HepG2 (cell line): ENCODE measurements around the gene EPHA5. TPM values are rescaled to one million over a fixed set of nuclear protein-coding genes. Genes with fewer than 3 reads are reported as not detected.

Experiments
- ATAC-seq: fragments of 200-7000 bp; cut with Tn5 transposase; 3 replicates; pipeline ENCODE4 v1.9.1; 2020; ENCODE audit warnings: mild to moderate bottlenecking, moderate library complexity
- BruUV-seq: library from RNA; stranded (reverse); fragments of 400-500 nt; replicated peaks from 2 replicates; lab custom pipeline; 2021; lab: Mats Ljungman, UMichigan
- CTCF ChIA-PET: fragments of 300-600 bp; formaldehyde crosslinking; extraction: SDS; loops from one replicate; lab custom pipeline; 2021; ENCODE audit warnings: low total read pairs, inconsistent platforms, low intra/inter-chr PET ratio; lab: Yijun Ruan, JAX
- POLR2A ChIA-PET: fragments of 350-600 bp; sonication (Branson Sonifier 250); formaldehyde crosslinking; loops from one replicate; lab custom pipeline; 2020; ENCODE audit warnings: antibody characterized with exemption, inconsistent platforms; lab: Yijun Ruan, JAX
- DNase-seq: peaks from one replicate; pipeline ENCODE4 v3.0.0-alpha.2; 2015; ENCODE audit warnings: low spot score
- FAIRE-seq: peaks from 3 replicates; lab custom pipeline; 2011; peaks lifted over from hg19 to GRCh38; lab: Jason Lieb, UNC
- H2AFZ ChIP-seq: one replicate; pipeline ENCODE4 v1.6.1; 2011; ENCODE audit warnings: low read length, inconsistent platforms
- H3K27ac ChIP-seq: fragments of 300-600 bp; 3 replicates; pipeline ENCODE4 v1.8.0; 2011; ENCODE audit warnings: mixed run types, mild to moderate bottlenecking, mixed read lengths, low read length, inconsistent platforms; ENCODE audit not compliant: insufficient read depth; ENCODE audit errors: extremely low read length
- H3K27me3 ChIP-seq, 2 experiments: fragments of 200-600 bp in 1 of 2; 2 replicates in 1 of 2; 3 replicates in 1 of 2; pipeline versions ENCODE4 v1.6.0 to v1.8.0; 2011; ENCODE audit warnings: low read length in 2 of 2, mild to moderate bottlenecking in 2 of 2, moderate library complexity in 2 of 2, inconsistent platforms in 1 of 2; ENCODE audit not compliant: insufficient read depth in 2 of 2, control insufficient read depth in 1 of 2
- H3K36me3 ChIP-seq, 2 experiments: fragments of 200-600 bp in 1 of 2; replicated peaks in 1 of 2; 2 replicates in 1 of 2; 3 replicates in 1 of 2; pipeline versions ENCODE4 v1.5.1 to v1.8.0; 2011; ENCODE audit warnings: low read length in 2 of 2, inconsistent platforms in 1 of 2; ENCODE audit not compliant: insufficient read depth in 2 of 2, control insufficient read depth in 1 of 2
- H3K4me1 ChIP-seq: 2 replicates; pipeline ENCODE4 v1.5.1; 2012; ENCODE audit warnings: low read length, inconsistent platforms; ENCODE audit not compliant: insufficient read depth
- H3K4me2 ChIP-seq: 2 replicates; pipeline ENCODE4 v1.6.0; 2011; ENCODE audit warnings: low read depth, low read length, inconsistent platforms
- H3K4me3 ChIP-seq, 3 experiments: fragments of 200-600 bp in 1 of 3; sonication (generic), shearing (Covaris generic) in 1 of 3; replicated peaks in 1 of 3; 2 replicates each; pipeline ENCODE4 v1.5.1; 2011 to 2016; ENCODE audit warnings: low read length in 3 of 3, inconsistent platforms in 2 of 3, low read depth in 2 of 3, mild to moderate bottlenecking in 2 of 3, control low read depth in 1 of 3, mixed read lengths in 1 of 3; ENCODE audit not compliant: insufficient read depth in 1 of 3
- H3K79me2 ChIP-seq: one replicate; pipeline ENCODE4 v1.6.1; 2011; ENCODE audit warnings: low read length, inconsistent platforms; ENCODE audit not compliant: insufficient read depth
- H3K9ac ChIP-seq: 2 replicates; pipeline ENCODE4 v1.6.0; 2011; ENCODE audit warnings: mild to moderate bottlenecking, low read depth, low read length, inconsistent platforms; ENCODE audit not compliant: insufficient read depth
- H3K9me3 ChIP-seq: 2 replicates; pipeline ENCODE4 v1.5.1; 2012; ENCODE audit warnings: mild to moderate bottlenecking, low read length
- H4K20me1 ChIP-seq: 2 replicates; pipeline ENCODE4 v1.6.0; 2011; ENCODE audit warnings: inconsistent platforms, mild to moderate bottlenecking, low read length, moderate library complexity; ENCODE audit not compliant: insufficient read depth
- GATAD2A ChIP-seq: IDR thresholded peaks from 2 replicates; pipeline ENCODE4 v1.6.1; 2016
- HNF4A ChIP-seq: sonication (generic); formaldehyde crosslinking; IDR thresholded peaks from 2 replicates; pipeline ENCODE4 v1.4.0; 2020; ENCODE audit warnings: missing genetic modification reagents
- KDM4B ChIP-seq: sonication (generic); formaldehyde crosslinking; IDR thresholded peaks from 2 replicates; pipeline ENCODE4 v1.4.0; 2020; ENCODE audit warnings: missing genetic modification reagents
- MIXL1 ChIP-seq: IDR thresholded peaks from 2 replicates; pipeline ENCODE4 v1.6.1; 2016
- PITX1 ChIP-seq: sonication (generic); formaldehyde crosslinking; IDR thresholded peaks from 2 replicates; pipeline ENCODE4 v1.5.1; 2020; ENCODE audit warnings: mild to moderate bottlenecking, missing genetic modification reagents
- PRPF4 ChIP-seq: fragments of 200-400 bp; formaldehyde crosslinking; IDR thresholded peaks from 2 replicates; pipeline ENCODE4 v1.6.1; 2016; ENCODE audit warnings: low read length, low read depth; ENCODE audit not compliant: poor library complexity, severe bottlenecking
- ZBTB20 ChIP-seq: sonication (generic); formaldehyde crosslinking; IDR thresholded peaks from 2 replicates; pipeline ENCODE4 v1.8.1; 2023; ENCODE audit warnings: missing genetic modification reagents, low read depth, mild to moderate bottlenecking, borderline replicate concordance
- ZNF652 ChIP-seq: IDR thresholded peaks from 2 replicates; pipeline ENCODE4 v1.6.1; 2016; ENCODE audit warnings: low read depth, borderline replicate concordance
- WGBS: methylation state at CpG from one replicate; pipeline ENCODE4 v1.1.6; 2017; ENCODE audit warnings: low lambda C conversion rate; 5-methylcytosine and 5-hydroxymethylcytosine counted together
- in situ Hi-C: cut with HindIII; loops from 2 replicates; pipeline ENCODE4 v1.10.0; 2017; ENCODE audit warnings: low pct_unique_long_range_greater_than_20kb; ENCODE audit not compliant: extremely low pct_ligation_motif_present
- intact Hi-C: fragments of 100-400 bp; cut with micrococcal nuclease; formaldehyde crosslinking; loops from one replicate; pipeline ENCODE4 v1.10.0; 2022; ENCODE audit not compliant: unreplicated experiment
- polyA plus RNA-seq, 8 experiments: library from polyadenylated mRNA; depleted of rRNA in 3 of 8; stranded (reverse) in 7 of 8; unstranded in 1 of 8; fragments of >200 nt; fragmentation: Illumina TruSeq in 4 of 8; extraction: Trizol in 4 of 8; gene quantifications; 2 replicates each; pipeline versions ENCODE4 v1.2.1 to v1.2.3, GENCODE V29; 2011 to 2016; ENCODE audit warnings: low read depth in 4 of 8, missing spikeins in 1 of 8, mixed read lengths in 1 of 8; ENCODE audit not compliant: insufficient read depth in 1 of 8
- total RNA-seq, 5 experiments: library from RNA; depleted of rRNA; stranded (reverse); fragments of >200 nt; fragmentation: Illumina TruSeq; extraction: Trizol; gene quantifications; 2 replicates each; pipeline ENCODE4 v1.2.3, GENCODE V29; 2016; ENCODE audit warnings: low read depth in 1 of 5
- TF ChIP-seq, protein P1 (sequence below): conservative IDR thresholded peaks from 2 replicates; pipeline ENCODE4 v1.6.1; 2018; ENCODE audit warnings: missing genetic modification reagents

Gene EPHA5
- total and polyA plus RNA-seq, 2 of the 13 experiments (the other 11 are each of a cell fraction or from before 2014, with no cell fraction given): not detected

GRCh38 chr4:65341557-65341956 lies 328.7 kb downstream of the EPHA5 start:
- Histone ChIP-seq H3K79me2 (no peaks in the 10 kb centered on the region), H3K4me2 (no peak overlapping the region), H4K20me1 (no peaks in the 10 kb centered on the region), H3K27me3 (no peaks in the 10 kb centered on the region), H3K36me3 (no peaks in the 10 kb centered on the region), H3K27ac (no peak overlapping the region), H3K4me3 (no peak overlapping the region), H3K4me1 (no peaks in the 10 kb centered on the region), H3K9me3 (no peaks in the 10 kb centered on the region), H3K9ac (no peak overlapping the region), H2AFZ (no peak overlapping the region)
- DNase-seq (no peak), FAIRE-seq (no peak), ATAC-seq (no peak)
- BruUV-seq: no TSS peak
- ChIA-PET CTCF (no interaction called here), POLR2A (no interaction called here)
- TF ChIP-seq HNF4A (CRISPR knock-in tag) (no peak), ZBTB20 (CRISPR knock-in tag) (no peak), KDM4B (CRISPR knock-in tag) (no peak), PRPF4 (no peak), MIXL1 (CRISPR knock-in tag) (no peak)
- TF ChIP-seq, protein P1, sequence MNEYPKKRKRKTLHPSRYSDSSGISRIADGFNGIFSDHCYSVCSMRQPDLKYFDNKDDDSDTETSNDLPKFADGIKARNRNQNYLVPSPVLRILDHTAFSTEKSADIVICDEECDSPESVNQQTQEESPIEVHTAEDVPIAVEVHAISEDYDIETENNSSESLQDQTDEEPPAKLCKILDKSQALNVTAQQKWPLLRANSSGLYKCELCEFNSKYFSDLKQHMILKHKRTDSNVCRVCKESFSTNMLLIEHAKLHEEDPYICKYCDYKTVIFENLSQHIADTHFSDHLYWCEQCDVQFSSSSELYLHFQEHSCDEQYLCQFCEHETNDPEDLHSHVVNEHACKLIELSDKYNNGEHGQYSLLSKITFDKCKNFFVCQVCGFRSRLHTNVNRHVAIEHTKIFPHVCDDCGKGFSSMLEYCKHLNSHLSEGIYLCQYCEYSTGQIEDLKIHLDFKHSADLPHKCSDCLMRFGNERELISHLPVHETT: no peak
- intact Hi-C loops (no loop called here), in situ Hi-C loops (no loop called here)

- no TSS peak for BruUV-seq
- no peaks in the 10 kb centered on the region for H3K27me3 ChIP-seq
- H3K27ac ChIP-seq: no peak overlapping the region
- H2AFZ ChIP-seq: no peak overlapping the region
- H3K79me2 ChIP-seq: no peaks in the 10 kb centered on the region
- no peak overlapping the region for H3K4me2 ChIP-seq
- no peak overlapping the region for H3K9ac ChIP-seq
- no peaks in the 10 kb centered on the region for H3K4me1 ChIP-seq
- no peaks in the 10 kb centered on the region for H4K20me1 ChIP-seq
- in situ Hi-C loops: no loop called here
- H3K9me3 ChIP-seq: no peaks in the 10 kb centered on the region
- DNase-seq: no peak
- no peak for ATAC-seq
- TF ChIP-seq PITX1 (CRISPR knock-in tag): no peak
- no peak for TF ChIP-seq ZNF652 (CRISPR knock-in tag)
- no peak for TF ChIP-seq GATAD2A (CRISPR knock-in tag)
- POLR2A ChIA-PET: no interaction called here
- no peak for FAIRE-seq
- H3K4me3 ChIP-seq: no peak overlapping the region
- intact Hi-C loops: no loop called here
- WGBS: 4% methylated on average over 4 of the region's 4 CpGs
- CTCF ChIA-PET: no interaction called here
- H3K36me3 ChIP-seq: no peaks in the 10 kb centered on the region
Measured at GRCh38 chr4:65340382-65341109, 329.7 kb downstream of the EPHA5 start.
